ENCODE data around the gene DNASE2.

DNA sequence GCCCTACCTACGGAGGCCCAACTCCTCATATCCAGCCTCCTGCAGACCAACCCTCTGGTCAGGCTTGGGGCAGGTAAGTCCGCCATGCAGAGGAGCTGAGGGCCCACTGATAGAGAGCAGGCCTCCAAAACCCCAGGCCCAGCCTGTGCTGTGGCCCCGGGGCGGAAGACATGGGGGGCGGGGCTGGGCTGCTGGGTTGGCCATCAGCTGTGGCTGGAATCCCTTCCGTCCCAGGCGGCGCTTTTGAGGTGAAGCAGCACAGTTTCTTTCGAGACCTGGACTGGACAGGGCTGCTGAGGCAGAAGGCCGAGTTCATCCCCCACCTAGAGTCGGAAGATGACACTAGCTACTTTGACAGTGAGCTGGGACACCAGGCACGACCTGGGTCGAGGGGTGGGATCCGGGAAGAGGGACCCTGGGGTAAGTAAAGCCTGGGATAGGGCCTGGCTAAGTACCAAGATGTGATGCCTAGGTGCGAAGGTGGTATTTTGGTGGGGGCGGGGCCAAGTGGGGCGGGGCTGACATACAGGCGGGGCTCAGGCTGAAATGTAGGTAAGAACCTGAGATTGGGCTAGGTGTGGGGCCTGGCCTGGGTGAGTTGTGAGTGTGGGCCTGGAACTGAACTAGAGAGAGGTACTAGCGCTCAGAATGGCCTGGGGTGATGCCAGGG lies 15.4 kb downstream of the DNASE2 start:
- TF ChIP-seq, protein P1, sequence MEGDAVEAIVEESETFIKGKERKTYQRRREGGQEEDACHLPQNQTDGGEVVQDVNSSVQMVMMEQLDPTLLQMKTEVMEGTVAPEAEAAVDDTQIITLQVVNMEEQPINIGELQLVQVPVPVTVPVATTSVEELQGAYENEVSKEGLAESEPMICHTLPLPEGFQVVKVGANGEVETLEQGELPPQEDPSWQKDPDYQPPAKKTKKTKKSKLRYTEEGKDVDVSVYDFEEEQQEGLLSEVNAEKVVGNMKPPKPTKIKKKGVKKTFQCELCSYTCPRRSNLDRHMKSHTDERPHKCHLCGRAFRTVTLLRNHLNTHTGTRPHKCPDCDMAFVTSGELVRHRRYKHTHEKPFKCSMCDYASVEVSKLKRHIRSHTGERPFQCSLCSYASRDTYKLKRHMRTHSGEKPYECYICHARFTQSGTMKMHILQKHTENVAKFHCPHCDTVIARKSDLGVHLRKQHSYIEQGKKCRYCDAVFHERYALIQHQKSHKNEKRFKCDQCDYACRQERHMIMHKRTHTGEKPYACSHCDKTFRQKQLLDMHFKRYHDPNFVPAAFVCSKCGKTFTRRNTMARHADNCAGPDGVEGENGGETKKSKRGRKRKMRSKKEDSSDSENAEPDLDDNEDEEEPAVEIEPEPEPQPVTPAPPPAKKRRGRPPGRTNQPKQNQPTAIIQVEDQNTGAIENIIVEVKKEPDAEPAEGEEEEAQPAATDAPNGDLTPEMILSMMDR (IDR thresholded peaks at IDR 0.05): no peak
- TF ChIP-seq POLR2AphosphoS5 (IDR thresholded peaks at IDR 0.05): no peak

Measured in transverse colon (tissue), 4 donors.